ENCODE data around the gene SGMS1. TPM values are rescaled to one million over a fixed set of nuclear protein-coding genes. Genes with fewer than 3 reads are reported as not detected.
A peak's percentile ranks its signal among the peaks of the same experiment; 100 is the strongest.
"Not testable (repeated sequence)": the region's sequence is repeated elsewhere in the genome, so short reads cannot be mapped to it uniquely, and the experiment has no call there.

SGMS1 gene
- total RNA-seq, 4 donors from 2014 or later, result 80.8 to 98.9 (median 90.7) TPM

DNA sequence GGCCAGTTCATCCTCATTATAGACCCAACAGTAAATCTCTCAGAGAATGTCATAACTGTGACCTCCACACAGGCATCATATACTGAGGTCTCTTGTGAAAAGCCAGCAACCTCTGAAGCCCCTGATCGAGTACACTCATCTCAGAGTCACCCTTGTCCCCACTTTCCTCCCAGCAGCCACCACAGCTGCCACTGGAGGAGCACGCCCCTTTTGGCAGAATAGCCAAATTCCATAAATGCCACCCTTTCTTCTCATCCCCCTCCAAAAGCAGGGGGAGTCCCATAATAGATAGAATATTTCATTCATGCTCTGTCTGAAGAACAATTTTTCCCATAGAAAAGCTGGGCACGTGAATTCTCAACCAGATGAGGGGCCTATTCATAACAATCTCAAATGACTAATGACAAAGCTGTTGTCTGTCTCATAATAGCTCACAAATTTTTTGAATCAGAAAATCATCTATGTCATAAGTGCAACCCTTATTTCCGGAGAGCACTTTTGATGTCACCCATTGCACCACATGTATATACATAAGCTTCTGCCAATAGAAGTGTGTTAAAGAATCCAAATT, 47.4 kb downstream of the SGMS1 start:
- 74 to 76% methylated on average over 4 of the region's 4 CpGs for WGBS, 2 donors
- Histone ChIP-seq H3K4me3 (replicated peaks in 1 of 3) (no peak overlapping the region), H3K4me1 (peaks cover 42 to 56% of the 10 kb centered on the region in 2 donors), H3K27ac (peak overlapping the region; percentile 66 to 90 (median 71)), H3K27me3 (no peaks in the 10 kb centered on the region), H3K36me3 (no peaks in the 10 kb centered on the region), H3K9me3 (no peaks in the 10 kb centered on the region)
- intact Hi-C loops (cut with DNase I), result no loop called here
- peak; percentile 20 to 52 for DNase-seq
- TF ChIP-seq POLR2A (IDR thresholded peaks at IDR 0.05), result no peak
- TF ChIP-seq, protein P1, sequence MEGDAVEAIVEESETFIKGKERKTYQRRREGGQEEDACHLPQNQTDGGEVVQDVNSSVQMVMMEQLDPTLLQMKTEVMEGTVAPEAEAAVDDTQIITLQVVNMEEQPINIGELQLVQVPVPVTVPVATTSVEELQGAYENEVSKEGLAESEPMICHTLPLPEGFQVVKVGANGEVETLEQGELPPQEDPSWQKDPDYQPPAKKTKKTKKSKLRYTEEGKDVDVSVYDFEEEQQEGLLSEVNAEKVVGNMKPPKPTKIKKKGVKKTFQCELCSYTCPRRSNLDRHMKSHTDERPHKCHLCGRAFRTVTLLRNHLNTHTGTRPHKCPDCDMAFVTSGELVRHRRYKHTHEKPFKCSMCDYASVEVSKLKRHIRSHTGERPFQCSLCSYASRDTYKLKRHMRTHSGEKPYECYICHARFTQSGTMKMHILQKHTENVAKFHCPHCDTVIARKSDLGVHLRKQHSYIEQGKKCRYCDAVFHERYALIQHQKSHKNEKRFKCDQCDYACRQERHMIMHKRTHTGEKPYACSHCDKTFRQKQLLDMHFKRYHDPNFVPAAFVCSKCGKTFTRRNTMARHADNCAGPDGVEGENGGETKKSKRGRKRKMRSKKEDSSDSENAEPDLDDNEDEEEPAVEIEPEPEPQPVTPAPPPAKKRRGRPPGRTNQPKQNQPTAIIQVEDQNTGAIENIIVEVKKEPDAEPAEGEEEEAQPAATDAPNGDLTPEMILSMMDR (IDR thresholded peaks at IDR 0.05), result no peak

GRCh38 chr10:50575477-50576244, 48.1 kb downstream of the SGMS1 start:
- H3K9me3 ChIP-seq, result no peaks in the 10 kb centered on the region
- WGBS, 2 donors, result 87 to 92% methylated on average over 5 of the region's 5 CpGs
- no peak overlapping the region for H3K4me3 ChIP-seq (replicated peaks in 1 of 3)
- H3K36me3 ChIP-seq, result no peaks in the 10 kb centered on the region
- DNase-seq, result no peak
- intact Hi-C loops (cut with DNase I), result no loop called here
- H3K27ac ChIP-seq, result peak overlapping the region; percentile 66 to 90 (median 71)
- H3K27me3 ChIP-seq, result no peaks in the 10 kb centered on the region
- TF ChIP-seq, protein P1 (IDR thresholded peaks at IDR 0.05), result no peak
- no peak for TF ChIP-seq POLR2A (IDR thresholded peaks at IDR 0.05)
- H3K4me1 ChIP-seq, result peaks cover 36 to 50% of the 10 kb centered on the region in 2 donors

GRCh38 chr10:50574931-50575330, 48.8 kb downstream of the SGMS1 start:
- intact Hi-C loops (cut with DNase I), result no loop called here
- Histone ChIP-seq H3K9me3 (no peaks in the 10 kb centered on the region), H3K4me1 (peaks cover 33 to 47% of the 10 kb centered on the region in 2 donors), H3K27me3 (no peaks in the 10 kb centered on the region), H3K27ac (peak overlapping the region in 1 of 3 donors; percentile 90), H3K36me3 (no peaks in the 10 kb centered on the region), H3K4me3 (replicated peaks in 1 of 3) (no peak overlapping the region)
- TF ChIP-seq, protein P1 (IDR thresholded peaks at IDR 0.05), result no peak
- no peak for TF ChIP-seq POLR2A (IDR thresholded peaks at IDR 0.05)
- no peak for DNase-seq
- WGBS, 2 donors, result 95 to 98% methylated on average over 5 of the region's 5 CpGs

GRCh38 chr10:50574305-50574704, 49.5 kb downstream of the SGMS1 start:
- intact Hi-C loops (cut with DNase I), result no loop called here
- Histone ChIP-seq H3K4me3 (replicated peaks in 1 of 3) (no peak overlapping the region), H3K4me1 (peaks cover 28 to 41% of the 10 kb centered on the region in 2 donors), H3K9me3 (no peaks in the 10 kb centered on the region), H3K27me3 (no peaks in the 10 kb centered on the region), H3K36me3 (no peaks in the 10 kb centered on the region), H3K27ac (no peak overlapping the region)
- DNase-seq, result no peak
- TF ChIP-seq POLR2A (IDR thresholded peaks at IDR 0.05), result no peak
- TF ChIP-seq, protein P1 (IDR thresholded peaks at IDR 0.05), result peak in 1 of 6 experiments; percentile 14

DNA sequence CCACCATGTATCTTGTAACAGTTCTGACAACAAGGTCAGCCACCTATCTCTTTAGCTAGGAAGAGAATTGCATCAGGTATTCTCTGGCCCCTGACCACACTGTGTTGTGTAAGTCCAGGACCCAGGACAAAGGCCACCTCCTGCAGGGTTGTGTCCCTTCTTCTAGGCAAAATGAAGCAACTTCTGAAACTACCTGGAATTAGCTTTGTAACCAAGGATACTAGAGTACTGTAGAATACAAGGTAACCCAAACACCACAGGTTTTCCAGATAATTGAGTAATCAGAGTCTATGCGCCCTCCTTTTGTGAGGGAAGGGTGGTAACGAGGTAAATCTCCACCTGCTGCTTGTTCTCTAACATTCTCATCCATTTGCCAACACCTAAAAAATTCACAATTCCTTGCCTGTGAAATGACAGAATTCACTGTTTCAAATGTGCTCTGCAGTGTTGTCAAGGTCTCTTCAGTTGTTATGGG, 51.7 kb downstream of the SGMS1 start:
- 81 to 90% methylated on average over 2 of the region's 2 CpGs for WGBS, 2 donors
- intact Hi-C loops (cut with DNase I), result no loop called here

DNA sequence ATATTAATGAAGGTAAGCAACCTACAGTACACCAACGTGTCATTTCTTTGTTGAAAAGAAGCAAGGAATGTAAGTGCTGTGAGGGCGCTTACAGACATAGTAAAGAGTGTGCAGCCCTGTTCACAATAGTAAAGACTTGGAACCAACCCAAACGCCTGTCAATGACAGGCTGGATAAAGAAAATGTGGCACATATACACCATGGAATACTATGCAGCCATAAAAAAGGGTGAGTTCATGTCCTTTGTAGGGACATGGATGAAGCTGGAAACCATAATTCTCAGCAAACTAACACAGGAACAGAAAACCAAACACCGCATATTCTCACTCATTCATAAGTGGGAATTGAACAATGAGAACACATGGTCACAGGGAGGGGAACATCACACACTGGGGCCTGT, 55.0 kb downstream of the SGMS1 start:
- Histone ChIP-seq H3K4me1 (peaks cover 27 to 35% of the 10 kb centered on the region in 2 donors), H3K27ac (peak overlapping the region; percentile 27 to 51 (median 44))
- 96 to 98% methylated on average over 4 of the region's 4 CpGs for WGBS, 2 donors
- not testable (repeated sequence) for DNase-seq; H3K27me3 ChIP-seq; H3K4me3 ChIP-seq (replicated peaks in 1 of 3); H3K9me3 ChIP-seq; H3K36me3 ChIP-seq
- intact Hi-C loops (cut with DNase I), result loop anchor here (5.0 kb wide), 1 partner anchor 44 kb away; no protein-coding TSS in a partner anchor

More for the DNA sequence above, 51.7 kb downstream of the SGMS1 start:
- TF ChIP-seq, protein P1 (IDR thresholded peaks at IDR 0.05), result no peak
- TF ChIP-seq POLR2A (IDR thresholded peaks at IDR 0.05), result no peak
- Histone ChIP-seq H3K4me3 (replicated peaks in 1 of 3) (no peak overlapping the region), H3K36me3 (no peaks in the 10 kb centered on the region), H3K27me3 (no peaks in the 10 kb centered on the region), H3K9me3 (no peaks in the 10 kb centered on the region), H3K4me1 (peaks cover 21 to 36% of the 10 kb centered on the region in 2 donors), H3K27ac (peak overlapping the region in 1 of 3 donors; percentile 28)
- DNase-seq, result no peak
